Natural killer cell (primary cell): ENCODE measurements around the gene HOXC5. TPM values are rescaled to one million over a fixed set of nuclear protein-coding genes. Genes with fewer than 3 reads are reported as not detected.

ENCODE experiments used
- ATAC-seq, 3 donors: fragments of 150-1000 bp in 2 of 3; fragments of 200-7000 bp in 1 of 3; cut with Tn5 transposase; 1 replicate in 1 of 3; 2 replicates in 2 of 3; pipeline ENCODE4 v1.10.0; 2021; ENCODE audit warnings: mild to moderate bottlenecking in 2 of 3, moderate library complexity in 2 of 3
- DNase-seq, 2 donors: peaks; one replicate each; pipeline versions ENCODE4 v3.0.0 to v3.0.0-alpha.2; 2013 to 2021; ENCODE audit warnings: mixed read lengths in 1 of 2
- H3K27ac ChIP-seq: one replicate; pipeline ENCODE4 v1.5.1; 2013; ENCODE audit warnings: mild to moderate bottlenecking, low read length
- H3K27me3 ChIP-seq: one replicate; pipeline ENCODE4 v1.6.1; 2013; ENCODE audit warnings: low read length; ENCODE audit not compliant: control insufficient read depth, insufficient read depth
- H3K36me3 ChIP-seq: one replicate; pipeline ENCODE4 v1.6.1; 2013; ENCODE audit warnings: low read length; ENCODE audit not compliant: control insufficient read depth, insufficient read depth
- H3K4me1 ChIP-seq: one replicate; pipeline ENCODE4 v1.6.1; 2013; ENCODE audit warnings: low read length; ENCODE audit not compliant: control insufficient read depth, insufficient read depth
- H3K4me3 ChIP-seq: one replicate; pipeline ENCODE4 v1.5.1; 2013; ENCODE audit warnings: low read length
- H3K9me3 ChIP-seq: one replicate; pipeline ENCODE4 v1.6.1; 2013; ENCODE audit warnings: low read length; ENCODE audit not compliant: control insufficient read depth, insufficient read depth
- H3K27ac Mint-ChIP-seq, 2 donors: one replicate each; pipeline ENCODE4 v1.8.0; 2022; ENCODE audit warnings: mild to moderate bottlenecking in 2 of 2, mixed read lengths in 2 of 2, moderate library complexity in 1 of 2
- H3K27me3 Mint-ChIP-seq, 2 donors: one replicate each; pipeline ENCODE4 v1.8.0; 2022; ENCODE audit warnings: low read depth in 2 of 2, mixed read lengths in 2 of 2
- H3K36me3 Mint-ChIP-seq: one replicate; pipeline ENCODE4 v1.8.0; 2022; ENCODE audit warnings: mixed read lengths
- H3K4me1 Mint-ChIP-seq, 2 donors: one replicate each; pipeline ENCODE4 v1.8.0; 2022; ENCODE audit warnings: mixed read lengths in 2 of 2
- H3K4me3 Mint-ChIP-seq: one replicate; pipeline ENCODE4 v1.8.0; 2022; ENCODE audit warnings: mild to moderate bottlenecking, moderate library complexity, mixed read lengths
- H3K9me3 Mint-ChIP-seq, 2 donors: one replicate each; pipeline ENCODE4 v1.8.0; 2022; ENCODE audit warnings: mixed read lengths in 2 of 2
- CTCF ChIP-seq: fragments of 200-600 bp; IDR thresholded peaks from one replicate; pipeline ENCODE4 v1.8.0; 2022; ENCODE audit warnings: antibody characterized with exemption
- WGBS: methylation state at CpG from one replicate; pipeline ENCODE4 v1.1.7; 2013; ENCODE audit warnings: missing lambda C conversion rate; ENCODE audit not compliant: insufficient coverage; 5-methylcytosine and 5-hydroxymethylcytosine counted together
- intact Hi-C: fragments of 100-400 bp; cut with micrococcal nuclease; formaldehyde crosslinking; loops from one replicate; pipeline ENCODE4 v1.14.2; 2022
- total RNA-seq, 4 donors: library from RNA; stranded (reverse); fragments of 120-200 nt in 1 of 4; gene quantifications; one replicate each; pipeline versions ENCODE4 v1.2.3 to v1.2.4, GENCODE V29; 2013 to 2022

HOXC5 gene
- total RNA-seq, 3 donors from 2014 or later (not counting 1 experiment from before 2014, with no cell fraction given) = 0.20 TPM; not detected in 2

- peaks cover 84 to 86% of the 10 kb centered on the region in 2 donors for H3K27me3 Mint-ChIP-seq
- DNase-seq (no peak), ATAC-seq (no peak)
- H3K4me1 Mint-ChIP-seq = peaks cover 15 to 16% of the 10 kb centered on the region in 2 donors
- peaks cover 17% of the 10 kb centered on the region for H3K4me1 ChIP-seq
- no peak overlapping the region for H3K27ac ChIP-seq
- peaks cover 79% of the 10 kb centered on the region for H3K27me3 ChIP-seq
- no peaks in the 10 kb centered on the region for H3K36me3 Mint-ChIP-seq
- H3K36me3 ChIP-seq = no peaks in the 10 kb centered on the region
- TF ChIP-seq CTCF = no peak
- no peaks in the 10 kb centered on the region for H3K9me3 Mint-ChIP-seq
- 54% methylated on average over 5 of the region's 5 CpGs for WGBS
- H3K4me3 Mint-ChIP-seq = no peak overlapping the region
- no peak overlapping the region for H3K4me3 ChIP-seq
- intact Hi-C loops = loop anchor here (10.0 kb wide), 1 partner anchor 46 kb away; no protein-coding TSS in a partner anchor
- no peak overlapping the region for H3K27ac Mint-ChIP-seq
- H3K9me3 ChIP-seq = no peaks in the 10 kb centered on the region
Measured at GRCh38 chr12:54038284-54038870, 5.5 kb downstream of the HOXC5 start.

- Histone ChIP-seq H3K27me3 (peaks cover 79% of the 10 kb centered on the region), H3K27ac (no peak overlapping the region), H3K4me1 (peaks cover 14% of the 10 kb centered on the region), H3K4me3 (no peak overlapping the region), H3K36me3 (no peaks in the 10 kb centered on the region), H3K9me3 (no peaks in the 10 kb centered on the region)
- Mint-ChIP-seq H3K27me3 (peaks cover 86% of the 10 kb centered on the region in 2 donors), H3K9me3 (no peaks in the 10 kb centered on the region), H3K36me3 (no peaks in the 10 kb centered on the region), H3K4me3 (no peak overlapping the region), H3K27ac (no peak overlapping the region), H3K4me1 (peaks cover 10 to 12% of the 10 kb centered on the region in 2 donors)
- WGBS = 67% methylated on average over 9 of the region's 9 CpGs
- ATAC-seq (no peak), DNase-seq (no peak)
- intact Hi-C loops = loop anchor here (10.0 kb wide), 1 partner anchor 46 kb away; no protein-coding TSS in a partner anchor
- no peak for TF ChIP-seq CTCF
Measured at GRCh38 chr12:54038871-54039414, 6.1 kb downstream of the HOXC5 start.

- Mint-ChIP-seq H3K36me3 (no peaks in the 10 kb centered on the region), H3K4me1 (peaks cover 5 to 6% of the 10 kb centered on the region in 2 donors), H3K9me3 (no peaks in the 10 kb centered on the region), H3K4me3 (no peak overlapping the region), H3K27me3 (peaks cover 87 to 88% of the 10 kb centered on the region in 2 donors), H3K27ac (no peak overlapping the region)
- DNase-seq = no peak
- intact Hi-C loops = loop anchor here (10.0 kb wide), 1 partner anchor 45 kb away; no protein-coding TSS in a partner anchor
- no peak for TF ChIP-seq CTCF
- H3K4me3 ChIP-seq = no peak overlapping the region
- H3K9me3 ChIP-seq = no peaks in the 10 kb centered on the region
- H3K27ac ChIP-seq = no peak overlapping the region
- WGBS = 35% methylated on average over 16 of the region's 16 CpGs
- no peaks in the 10 kb centered on the region for H3K36me3 ChIP-seq
- peaks cover 80% of the 10 kb centered on the region for H3K27me3 ChIP-seq
- no peak for ATAC-seq
- peaks cover 9% of the 10 kb centered on the region for H3K4me1 ChIP-seq
Measured at GRCh38 chr12:54039417-54040147, 6.7 kb downstream of the HOXC5 start.
